ENCODE results near the gene CNIH2.
"Not testable (repeated sequence)": the region's sequence is repeated elsewhere in the genome, so short reads cannot be mapped to it uniquely, and the experiment has no call there.

Gene CNIH2

GRCh38 chr11:66314561-66315497 is 36.9 kb downstream of the CNIH2 start:
- no peak for DNase-seq (ENCODE audit: low read depth)

GRCh38 chr11:66315498-66315885 is 37.5 kb downstream of the CNIH2 start:
- DNase-seq (ENCODE audit: low read depth), result no peak

GRCh38 chr11:66315921-66316811 is 38.2 kb downstream of the CNIH2 start:
- no peak for DNase-seq (ENCODE audit: low read depth)

- DNase-seq (ENCODE audit: low read depth), result no peak
Measured at GRCh38 chr11:66316849-66317251, 38.9 kb downstream of the CNIH2 start, which contains the start of gene CD248. Gene CD248 (minus strand): TSS chr11:66317044. CDS start chr11:66317027, 17 bp downstream.

- no peak for DNase-seq (ENCODE audit: low read depth)
Measured at GRCh38 chr11:66317322-66317722, 39.3 kb downstream of the CNIH2 start.

- no peak for DNase-seq (ENCODE audit: low read depth)
Measured at GRCh38 chr11:66317723-66318599, 40.0 kb downstream of the CNIH2 start.

- DNase-seq (ENCODE audit: low read depth), result no peak
Measured at GRCh38 chr11:66318600-66318970, 40.6 kb downstream of the CNIH2 start.

GRCh38 chr11:66320289-66320688 is 42.3 kb downstream of the CNIH2 start:
- not testable (repeated sequence) for DNase-seq (ENCODE audit: low read depth)

- not testable (repeated sequence) for DNase-seq (ENCODE audit: low read depth)
Measured at GRCh38 chr11:66320748-66321147, 42.8 kb downstream of the CNIH2 start.

- no peak for DNase-seq (ENCODE audit: low read depth)
Measured at GRCh38 chr11:66321606-66322005, 43.6 kb downstream of the CNIH2 start.

GRCh38 chr11:66322732-66323427 is 44.9 kb downstream of the CNIH2 start:
- no peak for DNase-seq (ENCODE audit: low read depth)

- no peak for DNase-seq (ENCODE audit: low read depth)
Measured at GRCh38 chr11:66323684-66324083, 45.7 kb downstream of the CNIH2 start.

GRCh38 chr11:66324664-66325063 is 46.7 kb downstream of the CNIH2 start:
- no peak for DNase-seq (ENCODE audit: low read depth)

- DNase-seq (ENCODE audit: low read depth), result no peak
Measured at GRCh38 chr11:66325263-66325671, 47.3 kb downstream of the CNIH2 start.

GRCh38 chr11:66326261-66327111 is 48.5 kb downstream of the CNIH2 start:
- DNase-seq (ENCODE audit: low read depth), result no peak

- no peak for DNase-seq (ENCODE audit: low read depth)
Measured at GRCh38 chr11:66327171-66328030, 49.4 kb downstream of the CNIH2 start.

GRCh38 chr11:66328031-66328301 is 50.0 kb downstream of the CNIH2 start:
- DNase-seq (ENCODE audit: low read depth), result no peak

- no peak for DNase-seq (ENCODE audit: low read depth)
Measured at GRCh38 chr11:66328302-66329144, 50.5 kb downstream of the CNIH2 start.
